HG02610 (cell line): ENCODE results near the gene SPPL2A.
"Not testable (repeated sequence)": the region's sequence is repeated elsewhere in the genome, so short reads cannot be mapped to it uniquely, and the experiment has no call there.

ENCODE experiments used
- ATAC-seq: cut with Tn5 transposase; IDR thresholded peaks from one replicate; pipeline ENCODE4 v1.9.1; 2021; ENCODE audit warnings: mild to moderate bottlenecking, moderate library complexity; ENCODE audit not compliant: unreplicated experiment

The SPPL2A gene

DNA sequence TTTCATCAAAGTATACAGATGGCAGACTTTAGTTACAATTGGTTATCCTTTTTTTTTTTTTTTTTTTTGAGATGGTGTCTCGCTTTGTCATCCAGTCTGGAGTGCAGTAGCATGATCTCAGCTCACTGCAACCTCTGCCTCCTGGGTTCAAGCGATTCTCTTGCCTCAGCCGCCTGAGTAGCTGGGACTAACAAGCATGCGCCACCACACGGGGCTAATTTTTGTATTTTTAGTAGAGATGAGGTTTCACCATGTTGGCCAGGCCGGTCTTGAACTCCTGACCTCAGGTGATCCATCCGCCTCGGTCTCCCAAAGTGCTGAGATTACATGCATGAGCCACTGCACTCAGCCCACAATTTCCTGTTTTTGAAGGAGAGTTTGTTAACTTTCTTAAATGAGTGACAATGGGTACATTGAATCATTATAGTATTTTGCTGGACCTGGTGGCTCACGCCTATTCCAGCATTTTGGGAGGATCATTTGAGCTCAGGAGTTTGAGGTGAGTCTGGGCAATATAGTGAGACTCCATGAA, 70.8 kb downstream of the SPPL2A start:
- not testable (repeated sequence) for ATAC-seq

DNA sequence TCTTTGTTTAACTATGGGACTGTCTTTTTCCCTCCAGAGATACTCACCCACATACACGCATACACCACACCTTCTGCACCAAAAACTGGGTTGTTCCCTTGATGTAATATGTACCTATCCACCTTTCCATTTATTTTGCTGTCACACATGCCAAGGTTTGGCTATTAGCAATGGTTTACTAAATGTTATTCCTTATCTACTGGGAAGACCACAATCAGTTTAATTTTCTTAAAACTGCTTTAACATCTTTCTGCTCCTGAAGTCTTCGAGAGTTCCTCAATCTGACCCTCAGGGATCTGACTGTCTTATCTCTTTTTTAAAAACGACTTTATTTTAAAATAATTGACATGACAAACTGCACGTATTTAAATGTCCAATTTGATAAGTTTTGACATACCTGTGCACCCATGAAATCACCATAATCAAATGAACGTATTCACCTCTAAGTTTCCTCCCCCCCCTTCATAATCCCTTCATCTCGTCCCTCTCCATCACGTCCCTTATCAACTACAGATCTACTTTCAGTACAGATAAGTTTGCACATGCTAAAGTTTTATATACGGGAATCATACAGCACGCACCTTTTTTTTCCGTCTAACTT, 78.1 kb downstream of the SPPL2A start:
- ATAC-seq: no peak

DNA sequence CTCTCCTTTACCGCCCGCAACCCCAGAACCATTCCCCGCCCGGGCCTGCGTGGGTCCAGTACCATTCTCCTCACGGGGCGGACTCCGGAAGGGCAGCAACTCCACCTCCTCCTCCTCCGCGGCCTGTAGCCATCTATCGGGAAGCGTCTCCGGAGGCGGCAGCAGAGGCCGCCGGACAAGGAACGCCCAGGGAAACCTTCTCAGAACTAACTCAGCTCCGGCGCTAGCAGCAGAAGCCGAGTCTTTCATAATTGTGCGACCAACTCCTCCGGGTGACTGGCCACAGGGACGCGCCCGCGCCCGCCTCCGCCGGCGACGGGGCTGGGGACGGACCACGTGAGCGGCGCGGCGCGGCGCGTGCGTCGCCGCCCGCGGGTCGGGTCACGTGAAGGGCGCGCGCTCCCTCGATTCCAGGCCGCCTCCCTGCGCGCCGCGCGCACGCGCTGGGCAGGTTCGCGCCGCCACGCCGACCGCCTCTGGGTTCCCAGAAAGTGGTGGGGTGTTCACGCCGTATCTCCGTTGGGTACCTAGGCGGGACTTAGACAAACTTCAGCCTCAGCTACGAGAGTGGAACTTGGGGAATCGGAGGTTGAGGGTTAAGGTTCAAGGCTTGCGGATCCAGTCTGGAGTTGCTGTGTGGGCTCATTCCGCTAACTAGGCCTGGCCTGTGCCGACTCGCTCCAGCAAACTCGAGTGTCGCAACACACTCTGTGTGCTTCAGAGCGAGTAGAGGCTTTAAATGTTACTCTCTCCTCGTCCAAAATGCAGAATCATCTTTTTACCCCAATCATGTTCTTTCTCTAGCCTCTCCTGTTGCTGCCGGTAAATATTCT, 78.8 kb downstream of the SPPL2A start, which contains the start of gene TRPM7:
TRPM7 (minus strand) TSS at position 329 of the 833 bp plus-strand sequence; CDS start at position 65, 264 bp downstream.
- peak; percentile 74 for ATAC-seq

DNA sequence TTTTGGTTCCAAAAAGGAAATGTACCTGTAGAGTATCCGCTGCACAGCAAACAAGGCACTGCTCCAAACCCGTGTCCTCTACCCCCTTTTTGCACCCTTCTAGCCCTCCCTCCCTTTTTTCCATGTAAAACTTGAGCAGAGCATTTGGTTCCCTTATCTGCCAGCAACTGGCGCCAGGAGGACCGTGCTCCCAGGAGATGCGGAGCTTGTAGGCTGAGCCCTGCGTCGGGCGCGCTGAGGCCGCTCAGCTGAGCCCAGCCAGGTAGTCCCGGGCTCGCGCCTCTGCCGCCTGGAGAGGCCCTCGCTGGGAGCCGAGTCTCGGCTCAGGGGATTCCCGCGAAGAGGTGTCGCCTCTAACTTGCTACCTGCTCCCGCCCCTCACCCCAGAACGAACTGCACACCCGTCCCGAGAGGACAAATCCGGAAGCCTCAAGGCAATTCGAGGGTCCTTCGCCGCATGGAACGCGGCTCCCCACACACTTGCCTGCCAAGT, 79.5 kb downstream of the SPPL2A start:
- peak; percentile 71 for ATAC-seq

DNA sequence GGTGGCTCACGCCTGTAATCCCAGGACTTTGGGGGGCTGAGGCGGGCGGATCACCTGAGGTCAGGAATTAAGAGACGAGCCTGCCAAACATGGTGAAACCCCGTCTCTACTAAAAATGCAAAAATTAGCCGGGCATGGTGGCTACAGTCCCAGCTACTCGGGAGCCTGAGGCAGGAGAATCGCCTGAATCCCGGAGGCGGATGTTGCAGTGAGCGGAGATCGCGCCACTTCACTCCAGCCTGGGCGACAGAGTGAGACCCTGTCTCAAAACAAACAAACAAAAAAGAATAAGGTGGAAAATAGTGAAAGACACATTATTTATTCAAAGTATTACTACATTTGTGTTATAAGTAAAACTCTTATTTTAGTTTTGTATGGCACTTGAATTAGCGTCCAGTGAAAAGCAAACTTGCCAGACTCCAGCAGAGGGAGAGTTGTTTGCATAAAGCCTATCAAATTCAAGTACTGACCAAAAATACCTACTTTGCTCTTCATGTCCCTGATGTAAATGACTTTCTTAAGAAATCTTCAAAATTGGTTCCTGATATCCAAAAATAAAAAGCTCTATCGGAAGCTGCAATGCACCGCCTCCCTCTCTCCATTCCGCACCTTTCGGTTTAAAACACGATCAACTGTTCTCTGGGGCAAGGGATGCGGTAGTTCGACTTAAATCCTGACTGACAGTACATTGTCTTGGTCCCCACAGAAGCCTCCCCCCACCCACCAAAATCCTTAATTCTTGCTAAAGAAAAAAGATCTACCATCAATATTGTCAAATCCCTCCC, 80.1 kb downstream of the SPPL2A start:
- no peak for ATAC-seq

DNA sequence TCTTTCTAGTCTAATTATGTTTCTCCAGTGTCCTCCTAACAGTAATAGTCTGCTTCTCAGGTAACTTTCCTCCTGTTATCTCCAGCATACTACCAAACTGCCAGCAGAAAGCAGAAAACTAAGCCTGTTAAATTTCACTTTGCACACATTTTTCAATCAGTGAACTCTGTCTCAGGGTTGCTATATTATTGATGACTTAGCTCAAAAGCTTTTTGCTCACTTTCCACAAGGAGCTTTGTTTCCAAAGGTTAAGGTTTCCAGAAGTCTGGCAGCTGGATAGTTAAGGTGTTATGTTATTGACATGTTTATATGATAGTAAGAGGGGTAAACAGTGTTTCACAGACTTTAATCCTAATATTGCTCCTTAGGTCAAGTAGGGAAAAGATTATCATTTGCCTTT, 84.0 kb downstream of the SPPL2A start:
- no peak for ATAC-seq

DNA sequence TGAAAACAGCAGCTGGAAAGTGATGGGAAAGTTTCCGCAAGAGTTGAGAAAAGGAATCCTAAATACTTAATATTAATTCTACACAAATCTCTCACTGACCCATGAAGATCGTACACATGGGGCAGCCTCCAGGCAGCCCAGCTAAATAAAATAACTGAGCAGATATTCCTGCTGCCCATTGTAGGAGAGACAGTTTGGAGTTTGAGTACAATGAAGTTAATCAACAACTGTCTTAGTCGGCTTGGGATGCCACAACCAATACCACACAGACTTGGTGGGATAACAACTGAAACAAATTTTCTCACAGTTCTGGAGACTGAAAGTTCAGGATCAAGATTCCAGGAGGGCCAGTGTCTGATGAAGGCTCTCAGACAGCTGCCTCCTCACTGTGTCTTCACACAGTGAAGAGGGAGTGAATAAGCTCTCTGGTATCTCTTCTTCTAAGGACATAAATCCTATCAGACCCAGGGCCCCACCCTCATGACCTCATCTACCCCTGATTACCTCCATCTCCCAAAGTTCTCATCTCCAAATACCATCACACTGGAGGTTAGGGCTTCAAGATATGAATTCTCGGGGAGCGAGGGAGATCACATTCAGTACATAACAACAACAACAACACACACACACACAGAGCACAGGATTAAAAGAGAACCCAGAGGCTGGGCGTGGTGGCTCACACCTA, 88.6 kb downstream of the SPPL2A start:
- no peak for ATAC-seq

DNA sequence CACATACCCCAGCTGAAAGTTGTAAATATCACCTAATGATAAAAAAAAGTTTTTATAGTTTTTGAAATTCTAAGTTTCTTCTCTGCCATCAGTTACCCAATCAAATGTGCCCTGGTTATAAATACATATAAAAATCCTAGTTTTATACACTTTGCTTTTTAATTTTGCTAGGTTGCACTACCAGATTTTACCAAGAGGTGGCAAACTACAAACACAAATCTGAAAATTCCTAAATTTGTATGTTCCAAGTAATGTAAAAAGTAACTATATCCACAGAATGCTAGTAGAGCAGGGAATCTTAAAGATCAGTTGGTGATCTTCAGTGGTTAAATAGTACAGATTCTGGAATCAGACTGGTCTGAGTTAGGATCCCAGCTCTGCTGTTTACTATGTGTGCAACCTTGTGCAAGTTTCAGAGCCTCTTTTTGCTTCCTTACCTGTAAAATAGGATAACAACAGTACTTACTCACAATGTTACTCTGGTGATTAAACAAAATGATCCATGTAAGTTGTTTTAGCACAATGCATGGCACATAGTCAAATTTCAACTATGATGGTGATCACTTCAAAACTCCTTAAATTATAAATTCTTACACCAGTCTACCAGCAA, 89.9 kb downstream of the SPPL2A start:
- no peak for ATAC-seq

DNA sequence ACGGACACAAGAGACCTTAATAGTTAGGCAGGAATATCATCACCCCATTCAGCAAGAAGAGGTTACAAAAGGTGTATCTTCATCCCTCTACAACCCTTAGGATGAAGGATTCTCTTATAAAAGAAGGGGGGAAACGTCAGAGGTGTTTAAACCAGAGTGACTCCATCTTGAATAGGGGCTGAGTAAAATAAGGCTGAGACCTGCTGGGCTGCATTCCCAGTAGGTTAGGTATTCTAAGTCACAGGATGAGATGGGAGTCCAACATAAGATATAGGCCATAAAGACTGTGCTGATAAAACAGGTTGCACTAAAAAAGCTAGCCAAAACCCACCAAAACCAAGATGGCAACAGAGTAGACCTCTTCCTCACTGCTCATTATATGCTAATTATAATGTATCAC, 95.4 kb downstream of the SPPL2A start:
- no peak for ATAC-seq

DNA sequence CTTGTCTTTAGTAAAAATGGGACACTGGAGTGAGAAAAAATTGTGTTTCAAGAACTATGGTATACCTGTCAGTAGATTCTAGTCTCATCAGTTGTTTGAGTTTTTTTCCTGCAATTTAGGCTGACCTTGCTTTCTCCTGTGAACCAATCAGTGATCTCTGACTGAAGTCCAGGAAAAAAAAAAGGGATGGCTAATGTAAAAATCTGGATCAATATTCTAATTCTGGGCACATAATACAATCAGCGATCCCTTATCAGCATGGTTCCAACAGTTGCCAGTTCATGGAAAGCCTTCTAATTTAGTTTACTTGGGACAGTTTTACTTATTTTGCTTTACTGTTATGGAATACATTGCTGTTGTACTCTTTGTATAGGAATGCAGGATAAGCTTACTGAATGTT, 95.9 kb downstream of the SPPL2A start:
- no peak for ATAC-seq

DNA sequence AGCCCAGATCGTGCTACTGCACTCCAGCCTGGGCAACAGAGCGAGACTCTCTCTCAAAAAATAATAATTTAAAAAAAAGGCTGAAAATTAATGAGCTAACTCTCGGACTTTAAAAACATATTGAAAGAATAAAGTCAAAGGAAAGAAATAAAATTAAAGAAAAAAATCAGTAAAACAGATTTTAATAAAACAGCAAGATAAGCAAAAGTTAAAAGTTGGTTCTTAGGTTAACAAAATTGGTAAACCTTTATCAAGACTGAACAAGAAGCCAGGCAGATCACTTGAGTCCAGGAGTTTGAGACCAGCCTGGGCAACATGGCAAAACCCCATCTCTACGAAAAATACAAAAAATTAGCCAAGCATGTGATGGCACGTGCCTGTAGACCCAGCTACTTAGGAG, 99.6 kb downstream of the SPPL2A start:
- ATAC-seq: no peak

DNA sequence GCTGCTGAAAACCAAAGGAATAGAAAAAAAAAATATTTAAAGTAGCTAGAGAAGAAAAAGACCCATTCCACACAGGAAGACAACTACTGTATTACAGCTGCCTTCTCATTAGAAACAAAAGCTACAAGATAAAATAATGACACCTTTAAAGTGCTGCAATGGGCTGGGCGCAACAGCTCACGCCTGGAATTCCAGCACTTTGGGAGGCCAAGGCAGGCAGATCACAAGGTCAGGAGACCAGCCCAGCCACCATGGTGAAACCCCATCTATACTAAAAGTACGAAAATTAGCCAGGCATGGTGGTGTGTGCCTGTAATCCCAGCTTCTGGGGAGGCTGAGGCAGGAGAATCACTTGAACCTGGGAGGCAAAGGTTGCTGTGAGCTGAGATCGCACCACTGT, 110.0 kb downstream of the SPPL2A start:
- no peak for ATAC-seq

DNA sequence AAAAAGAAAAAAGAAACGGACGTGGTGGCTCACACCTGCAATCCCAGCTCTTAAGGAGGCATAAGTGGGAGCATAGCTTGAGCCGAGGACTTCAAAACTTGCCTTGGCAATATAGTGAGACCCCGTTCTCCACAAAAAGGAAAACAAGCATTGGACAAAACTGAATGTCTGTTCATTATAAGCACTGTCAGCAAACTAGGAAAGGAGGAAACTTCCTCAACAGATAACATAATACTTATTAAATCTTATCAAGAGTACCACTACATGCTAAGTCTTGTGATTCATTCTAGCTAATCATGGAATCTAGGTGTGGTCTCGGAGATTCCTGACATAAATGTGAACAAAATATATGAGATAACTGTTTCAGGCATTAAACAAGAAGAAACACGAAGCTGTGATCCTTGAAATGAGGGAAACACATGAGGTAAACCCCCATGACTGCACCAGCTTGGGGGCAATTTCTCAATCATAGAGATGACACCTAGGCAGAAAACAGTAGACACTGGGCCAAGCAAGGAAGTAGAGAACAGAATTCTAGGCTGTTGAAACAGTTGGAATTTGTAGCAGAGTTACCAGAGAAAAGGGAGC, 112.3 kb downstream of the SPPL2A start:
- no peak for ATAC-seq

DNA sequence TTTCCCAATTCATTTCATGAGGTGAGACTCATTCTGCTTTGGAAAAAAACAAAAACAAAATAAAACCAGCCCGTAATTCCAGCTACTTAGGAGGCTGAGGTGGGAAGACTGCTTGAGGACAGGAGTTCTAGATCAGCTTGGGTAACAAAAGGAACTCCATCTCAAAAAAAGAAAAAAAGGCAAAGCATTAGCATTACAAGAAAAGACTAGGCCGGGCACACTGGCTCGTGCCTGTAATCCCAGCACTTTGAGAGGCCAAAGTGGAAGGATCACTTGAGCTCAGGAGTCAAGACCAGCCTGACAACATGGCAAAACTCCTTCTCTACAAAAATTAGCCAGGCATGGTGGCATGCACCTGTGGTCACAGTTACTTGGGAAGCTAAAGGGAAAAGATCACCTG, 112.8 kb downstream of the SPPL2A start:
- no peak for ATAC-seq
